ENCODE data around the gene MAML3.

- TF ChIP-seq CTCF (IDR thresholded peaks at IDR 0.05; ENCODE audit: low read depth, low read length, poor library complexity, severe bottlenecking) (no peak), EZH2phosphoT487 (IDR thresholded peaks at IDR 0.05; ENCODE audit: borderline replicate concordance, low read length) (no peak)
These were observed 306.0 kb downstream of the MAML3 start for GRCh38 chr4:139848028-139848427.

Data from DOHH2 (cell line).